SH-SY5Y (cell line): ENCODE results near the gene BRI3.

Experiments
- GATA2 ChIP-seq: IDR thresholded peaks from 2 replicates; pipeline ENCODE4 v1.6.1; 2011; ENCODE audit warnings: mild to moderate bottlenecking, low read depth, low read length
- GATA3 ChIP-seq: IDR thresholded peaks from 2 replicates; pipeline ENCODE4 v1.6.1; 2011; ENCODE audit warnings: low read depth, mild to moderate bottlenecking, low read length, moderate library complexity

BRI3 gene

DNA sequence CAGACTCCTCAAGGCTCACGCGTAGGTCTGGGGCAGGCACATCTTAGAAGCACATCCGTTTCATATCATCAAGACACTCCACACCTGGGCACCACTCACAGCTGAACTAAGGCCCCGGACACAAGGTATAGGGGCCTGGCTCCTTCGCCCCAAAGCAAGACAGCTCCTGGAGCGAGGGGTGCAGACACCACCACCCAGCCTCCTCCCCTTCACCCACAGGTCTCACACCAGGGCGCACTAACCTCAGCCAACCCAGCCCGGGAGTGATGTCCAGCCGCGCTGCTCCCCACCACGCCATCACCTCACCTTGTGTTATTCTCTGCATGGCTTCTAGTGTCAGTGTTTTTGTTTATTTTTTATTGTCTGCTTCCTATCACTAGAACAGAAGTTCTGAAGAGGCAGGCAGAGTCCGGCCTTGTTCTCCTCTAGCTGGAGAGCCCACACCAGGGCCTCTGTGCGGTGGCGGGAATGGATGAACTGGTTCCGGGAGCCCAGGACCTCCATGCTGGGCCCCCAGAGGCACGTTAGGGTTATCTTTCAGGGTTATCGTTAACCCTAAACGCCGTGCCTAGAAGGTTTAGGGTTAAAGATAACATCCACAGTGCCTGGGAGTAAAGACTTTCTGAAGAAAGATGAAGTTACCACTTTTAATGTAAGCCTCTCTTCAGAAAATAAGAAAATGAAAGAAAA, 21.8 kb downstream of the BRI3 start:
- TF ChIP-seq GATA3, result no peak
- TF ChIP-seq GATA2, result no peak

DNA sequence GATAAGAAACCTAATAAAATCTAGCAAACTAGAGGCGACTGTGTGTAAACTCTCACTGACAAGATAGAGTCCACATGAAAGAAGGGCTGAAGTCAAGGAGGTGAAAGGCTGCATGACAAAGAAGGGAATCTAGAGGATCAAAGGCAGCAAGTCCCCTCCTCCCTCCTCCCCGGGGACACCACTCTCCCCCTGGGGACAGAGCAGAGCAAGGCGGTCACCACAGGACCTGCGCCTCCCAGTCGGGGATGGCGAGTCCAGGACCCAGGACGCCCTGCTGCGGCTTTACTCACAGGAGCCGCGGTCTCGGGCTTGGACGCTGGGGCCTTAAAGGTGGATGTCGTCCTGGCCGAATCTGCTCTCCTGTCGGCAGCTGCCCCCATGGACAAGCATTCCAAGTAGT, 22.4 kb downstream of the BRI3 start:
- no peak for TF ChIP-seq GATA2
- TF ChIP-seq GATA3, result no peak

DNA sequence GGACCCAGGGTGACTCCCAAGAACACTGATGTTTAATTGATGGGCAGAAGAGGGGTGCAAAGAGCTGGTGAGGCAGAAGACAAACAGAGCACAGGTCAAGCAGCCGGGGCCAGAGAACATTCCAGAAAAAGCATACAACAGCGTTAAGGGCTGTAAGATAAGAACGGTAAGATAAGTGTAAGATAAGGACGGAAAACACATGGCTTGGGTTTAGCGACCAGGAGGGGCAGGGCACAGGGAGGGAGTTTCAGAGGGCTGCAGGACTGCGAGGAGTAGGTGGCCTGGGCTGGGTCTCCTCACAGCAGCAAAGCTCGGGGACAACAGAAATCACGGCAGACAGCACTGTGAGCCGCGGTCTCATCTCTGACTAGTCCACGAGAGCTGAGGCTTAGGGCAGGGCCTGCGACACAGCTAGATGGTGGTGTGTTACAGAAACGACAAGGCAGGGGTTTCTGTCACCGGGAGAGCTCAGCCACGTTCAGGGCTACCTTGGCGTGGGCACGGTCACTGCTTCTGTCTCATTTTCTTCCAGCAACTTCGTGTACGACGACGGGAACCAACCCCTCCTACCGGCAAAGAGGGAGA, 24.6 kb downstream of the BRI3 start:
- TF ChIP-seq GATA2, result peak; percentile 92
- TF ChIP-seq GATA3, result no peak

DNA sequence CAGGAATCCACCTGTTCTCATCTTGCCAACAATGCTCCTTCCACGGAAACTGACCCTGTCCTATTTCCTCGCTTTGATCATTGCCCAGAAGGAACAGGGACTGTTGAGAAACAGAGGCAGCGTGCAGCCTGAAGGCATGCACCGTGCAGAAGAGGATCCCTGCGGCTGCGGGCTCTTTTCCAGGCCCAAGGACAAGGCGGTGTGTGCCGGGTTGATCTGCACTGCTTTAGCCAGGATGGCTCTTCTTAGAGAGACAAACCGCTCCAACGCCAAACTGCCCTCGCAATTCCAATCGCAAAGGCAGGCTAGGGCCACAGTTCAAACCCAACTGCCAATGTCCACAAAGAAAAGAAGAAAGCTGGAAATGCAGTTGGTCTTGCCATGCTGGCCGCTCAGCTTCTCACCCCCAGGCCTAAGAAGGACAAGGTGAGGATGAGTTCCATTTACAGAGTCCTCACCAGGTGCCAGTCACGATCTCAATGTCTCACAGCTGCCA, 26.5 kb downstream of the BRI3 start:
- TF ChIP-seq GATA2 (no peak), GATA3 (no peak)

DNA sequence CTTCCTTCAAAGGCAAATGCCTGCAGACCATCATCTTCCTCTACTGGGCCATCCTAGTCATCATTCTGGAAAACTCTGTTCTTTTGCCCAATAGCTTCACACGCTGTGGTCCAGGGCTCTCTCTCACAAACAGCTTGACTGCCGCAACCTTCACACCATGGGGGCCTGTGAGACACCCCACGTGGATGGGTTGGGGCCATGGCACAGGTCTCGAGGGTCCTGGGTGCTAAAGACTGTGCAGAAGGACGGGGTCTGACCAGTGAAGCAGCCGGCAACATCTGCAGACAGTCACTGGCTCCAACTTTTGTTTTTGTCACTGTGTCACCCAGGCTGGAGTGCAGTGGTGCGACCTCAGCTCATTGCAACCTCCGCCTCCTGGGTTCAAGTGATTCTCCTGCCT, 28.1 kb downstream of the BRI3 start:
- no peak for TF ChIP-seq GATA3
- no peak for TF ChIP-seq GATA2

DNA sequence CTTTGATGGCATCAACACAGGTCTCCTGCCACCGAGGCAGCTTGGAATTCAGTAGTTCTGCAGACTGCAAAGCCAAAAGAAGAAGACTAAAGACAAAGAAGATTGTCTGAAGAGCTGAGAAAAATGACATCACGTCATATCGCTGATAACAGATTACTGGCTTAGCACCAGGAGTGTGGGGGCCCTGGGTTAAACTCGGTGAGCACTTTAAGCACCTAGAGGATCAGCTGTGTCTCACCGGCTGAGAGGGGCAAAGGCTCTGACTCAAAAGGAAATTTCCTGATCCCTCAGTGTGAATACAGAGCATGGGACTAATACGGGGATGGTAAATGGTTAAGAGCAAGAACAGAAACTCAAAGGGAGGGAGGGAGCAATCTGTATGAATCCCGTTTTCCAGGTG, 30.7 kb downstream of the BRI3 start:
- TF ChIP-seq GATA3, result no peak
- no peak for TF ChIP-seq GATA2

DNA sequence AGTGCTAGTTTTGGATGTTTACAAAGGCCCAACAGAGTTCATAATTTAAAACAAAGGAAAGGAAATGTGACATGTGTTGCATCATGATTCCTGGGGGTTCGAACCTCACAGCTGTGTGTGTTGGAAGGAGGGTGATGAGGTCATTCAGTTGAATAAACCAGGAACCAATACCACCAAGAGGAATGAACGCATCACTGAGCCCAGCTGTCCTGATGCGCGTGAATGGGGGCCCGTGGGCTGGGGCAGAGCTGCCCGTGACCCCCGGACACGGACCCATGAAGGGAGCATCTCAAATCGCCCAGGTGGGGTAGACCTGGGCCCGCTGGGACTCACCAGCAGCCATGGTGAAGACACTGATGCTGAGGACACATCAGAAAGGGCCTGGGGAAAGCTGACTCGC, 33.0 kb downstream of the BRI3 start:
- TF ChIP-seq GATA2 (no peak), GATA3 (no peak)

DNA sequence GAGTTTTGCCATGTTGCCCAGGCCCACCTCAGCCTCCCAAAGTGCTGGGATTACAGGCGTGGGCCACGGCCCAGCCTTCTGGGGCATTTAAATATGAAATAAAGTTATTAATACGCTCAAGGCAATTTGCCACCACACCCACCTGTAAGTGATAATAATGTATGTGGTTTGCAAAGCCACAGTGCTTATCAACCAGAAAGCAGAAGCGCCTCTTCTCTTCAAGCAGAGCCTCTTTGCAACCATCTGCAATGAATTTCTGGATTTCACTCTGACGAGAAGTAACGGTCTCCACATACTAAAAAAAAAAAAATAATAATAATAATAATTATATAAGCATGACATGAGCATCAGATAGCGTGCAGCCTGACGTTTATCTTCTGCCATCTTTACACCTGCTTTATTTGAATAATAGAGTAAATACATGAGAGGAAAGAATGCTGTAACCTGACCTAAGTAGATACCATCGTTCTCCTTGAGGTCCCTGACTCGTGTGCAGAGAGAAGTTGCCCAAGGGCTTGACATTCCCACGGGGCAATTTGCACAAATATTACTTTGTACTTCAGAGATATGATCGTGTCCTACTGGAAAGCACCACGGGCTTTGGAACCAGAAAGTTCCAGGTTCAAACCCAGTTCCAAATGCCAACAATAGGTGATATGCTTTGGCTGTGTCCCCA, 34.0 kb downstream of the BRI3 start:
- no peak for TF ChIP-seq GATA3

DNA sequence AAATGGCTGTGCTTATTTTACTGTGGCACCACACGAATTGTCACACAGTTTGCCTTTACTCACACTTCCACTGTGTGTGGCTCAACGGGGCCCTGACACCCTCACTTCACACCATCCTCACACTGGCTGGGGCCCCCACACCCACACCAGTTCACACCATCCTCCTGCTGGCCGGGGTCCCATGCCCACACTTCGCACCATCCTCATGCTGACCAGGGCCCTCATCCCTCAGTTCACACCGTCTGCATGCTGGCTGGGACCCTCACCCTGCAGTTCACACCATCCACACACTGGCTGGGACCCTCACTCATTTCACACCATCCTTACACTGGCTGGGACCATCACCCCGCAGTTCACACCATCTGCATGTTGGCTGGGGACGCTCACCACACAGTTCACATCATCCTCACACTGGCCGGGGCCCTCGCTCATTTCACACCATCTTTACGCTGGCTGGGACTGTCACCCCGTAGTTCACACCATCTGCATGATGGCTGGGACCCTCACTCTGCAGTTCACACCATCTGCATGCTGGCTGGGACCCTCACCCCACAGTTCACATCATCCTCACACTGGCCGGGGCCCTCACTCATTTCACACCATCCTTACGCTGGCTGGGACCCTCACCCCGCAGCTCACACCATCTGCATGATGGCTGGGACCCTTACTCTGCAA, 36.0 kb downstream of the BRI3 start:
- no peak for TF ChIP-seq GATA3
- TF ChIP-seq GATA2, result no peak

DNA sequence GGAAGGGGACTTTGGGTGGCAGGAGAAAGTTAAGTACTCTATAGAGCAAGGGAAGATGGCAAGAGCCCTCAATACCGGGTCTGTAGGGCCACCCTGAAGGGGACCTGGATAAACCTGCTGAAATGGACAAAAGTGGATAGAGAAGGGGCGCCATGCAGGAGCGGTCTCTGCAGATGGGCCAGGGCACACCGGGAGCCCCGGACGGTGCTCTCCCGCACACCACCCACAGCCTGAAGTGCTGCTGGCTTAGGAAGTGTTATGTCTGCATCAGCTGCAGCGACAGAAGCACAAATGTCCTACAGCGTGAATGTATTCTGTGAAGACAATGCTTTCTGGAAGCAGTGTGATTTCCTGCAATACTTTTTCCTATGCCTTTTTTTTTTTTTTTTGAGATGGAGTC, 37.7 kb downstream of the BRI3 start:
- TF ChIP-seq GATA2 (no peak), GATA3 (no peak)

DNA sequence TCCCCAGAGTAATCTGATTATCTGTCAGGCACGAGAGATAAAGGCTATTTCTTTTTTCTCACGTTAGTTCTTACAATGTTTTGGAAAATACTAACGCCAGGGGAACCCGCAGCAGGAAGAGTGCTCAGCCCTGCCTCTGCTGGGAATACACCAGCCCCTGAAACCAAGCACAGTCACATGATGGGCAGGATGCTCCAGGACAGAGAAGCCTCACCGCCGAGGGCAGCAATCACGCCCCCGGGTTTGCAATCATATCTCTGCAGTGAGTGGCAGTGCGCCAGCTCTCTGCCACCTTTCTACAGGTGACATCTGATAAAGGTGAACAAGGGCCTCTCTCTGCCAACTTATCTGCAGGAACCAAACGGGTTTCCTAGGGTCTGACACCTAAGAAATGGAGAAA, 39.8 kb downstream of the BRI3 start:
- TF ChIP-seq GATA2 (no peak), GATA3 (no peak)

DNA sequence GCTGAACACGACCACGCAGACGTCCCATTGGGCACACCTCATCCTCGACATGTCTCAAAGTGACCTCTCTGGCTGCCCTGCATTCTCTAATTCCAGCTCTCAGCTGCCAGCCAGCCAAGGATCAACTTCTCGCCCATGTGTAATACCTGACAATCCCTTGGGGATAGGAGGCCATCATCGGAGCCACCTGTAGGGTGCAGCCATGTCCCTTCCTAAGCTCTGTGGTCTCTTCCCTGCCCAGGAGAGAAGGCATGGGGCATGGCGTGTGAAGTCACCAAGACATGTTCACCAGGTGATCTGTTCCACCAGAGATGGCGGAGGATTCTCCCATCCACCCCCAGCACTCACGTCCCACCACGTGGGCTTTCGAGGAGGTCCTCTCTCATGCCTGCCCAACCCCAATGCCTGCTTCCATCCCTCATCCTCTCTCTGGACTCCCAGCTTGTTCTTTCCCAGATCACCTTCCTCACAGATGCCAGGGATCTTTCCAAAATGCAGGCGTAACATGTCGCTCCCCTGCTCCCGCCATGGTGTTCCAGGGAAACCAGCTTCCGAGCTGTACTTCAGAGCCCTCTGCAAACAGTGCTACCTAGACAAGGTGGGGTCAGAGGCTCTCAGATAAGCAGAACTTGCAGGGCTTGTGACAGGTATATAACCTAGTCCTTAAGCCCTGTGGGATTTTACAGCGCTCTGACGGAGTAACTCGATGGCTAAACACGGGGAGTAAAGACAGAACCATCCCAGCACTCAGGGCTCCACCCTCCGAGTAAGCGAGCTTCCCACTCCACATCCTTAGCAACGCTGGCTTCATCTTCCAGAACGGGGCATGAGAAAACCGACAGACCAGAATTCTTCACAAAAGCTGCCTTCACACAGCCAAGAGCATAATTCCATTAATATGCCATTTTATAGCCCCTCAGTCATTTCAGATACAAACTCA, 41.1 kb downstream of the BRI3 start:
- TF ChIP-seq GATA3 (no peak), GATA2 (no peak)

DNA sequence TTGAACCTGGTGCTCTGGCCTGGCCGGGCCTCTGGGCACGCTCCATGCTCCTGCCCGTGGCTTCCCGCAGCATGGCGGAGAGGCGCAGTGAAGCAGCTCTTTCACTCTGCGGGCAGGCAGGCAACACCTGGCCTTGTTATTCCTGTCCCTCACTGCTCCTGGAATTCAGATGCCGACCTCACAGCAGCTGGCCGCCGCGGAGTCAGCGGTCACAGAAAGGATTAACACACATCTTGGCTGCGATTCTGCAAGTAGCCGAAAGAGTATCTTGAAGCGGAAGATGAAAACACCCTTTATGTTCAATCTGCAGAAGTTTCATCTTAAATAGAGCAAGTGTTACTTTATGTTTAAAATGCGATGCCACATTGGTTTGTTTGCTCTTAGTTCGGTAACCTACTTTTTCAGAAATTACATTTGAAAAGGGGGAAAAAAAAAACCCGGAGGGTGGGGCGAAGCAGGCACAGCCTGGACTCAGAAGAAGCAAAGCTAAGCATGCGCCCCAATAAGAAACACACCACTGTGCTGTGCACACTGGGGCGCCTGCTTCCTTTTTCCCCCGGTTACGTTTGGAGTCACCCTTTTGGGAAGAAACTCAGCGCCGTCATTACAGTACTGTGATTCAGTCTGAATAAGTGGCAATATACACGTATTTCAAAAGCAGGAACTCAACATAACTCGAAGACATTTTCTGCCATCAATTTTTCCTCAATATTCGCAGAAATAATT, 42.3 kb downstream of the BRI3 start:
- TF ChIP-seq GATA3 (no peak), GATA2 (no peak)
